Right renal cortex interstitium (tissue), 3 donors: ENCODE results near the gene KRTAP23-1. TPM values are rescaled to one million over a fixed set of nuclear protein-coding genes. Genes with fewer than 3 reads are reported as not detected.

ENCODE experiments used
- DNase-seq, 3 donors: peaks; one replicate each; pipeline ENCODE4 v3.0.0-alpha.2; 2013; ENCODE audit warnings: low read depth in 3 of 3, low spot score in 2 of 3
- polyA plus RNA-seq, 3 donors: library from polyadenylated mRNA; unstranded; fragments of 120-200 nt; gene quantifications; one replicate each; pipeline ENCODE4 v1.2.1, GENCODE V29; 2013; ENCODE audit not compliant: insufficient read length in 3 of 3

The KRTAP23-1 gene, protein sequence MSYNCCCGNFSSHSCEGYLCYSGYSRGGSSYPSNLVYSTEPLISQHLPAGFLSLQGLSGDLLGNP
- not detected for polyA plus RNA-seq

GRCh38 chr21:30348506-30348905 lies at the start of gene KRTAP23-1:
Gene KRTAP23-1, minus strand, starts transcription at chr21:30348606. Its CDS starts 0 bp downstream, at chr21:30348606.
- DNase-seq = no peak

DNA sequence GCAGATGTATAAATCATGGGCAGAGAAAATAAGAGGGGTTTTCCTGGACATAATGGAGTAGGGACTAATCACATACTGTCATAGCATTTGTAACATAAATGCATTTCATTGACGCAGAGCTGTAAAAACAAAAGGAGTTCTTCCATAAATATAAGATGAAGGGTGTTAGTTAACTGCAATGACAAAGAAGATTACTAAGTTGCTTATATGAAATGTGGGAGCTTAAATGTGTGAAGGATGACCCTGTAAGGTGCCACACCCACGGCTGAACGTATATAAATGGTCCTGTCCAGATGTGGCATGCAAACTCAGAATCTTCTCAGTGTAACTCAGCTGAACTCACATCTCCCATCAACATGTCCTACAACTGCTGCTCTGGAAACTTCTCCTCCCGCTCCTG lies 47.3 kb upstream of the KRTAP23-1 start, which contains the start of gene KRTAP13-1:
Gene KRTAP13-1 (plus strand): TSS at position 301 of the 400 bp plus-strand sequence. CDS start 56 bp downstream, at position 357.
- no peak for DNase-seq

GRCh38 chr21:30391492-30392025 lies 43.2 kb upstream of the KRTAP23-1 start:
- DNase-seq = no peak

GRCh38 chr21:30382201-30382600 lies 33.8 kb upstream of the KRTAP23-1 start:
- no peak for DNase-seq

DNA sequence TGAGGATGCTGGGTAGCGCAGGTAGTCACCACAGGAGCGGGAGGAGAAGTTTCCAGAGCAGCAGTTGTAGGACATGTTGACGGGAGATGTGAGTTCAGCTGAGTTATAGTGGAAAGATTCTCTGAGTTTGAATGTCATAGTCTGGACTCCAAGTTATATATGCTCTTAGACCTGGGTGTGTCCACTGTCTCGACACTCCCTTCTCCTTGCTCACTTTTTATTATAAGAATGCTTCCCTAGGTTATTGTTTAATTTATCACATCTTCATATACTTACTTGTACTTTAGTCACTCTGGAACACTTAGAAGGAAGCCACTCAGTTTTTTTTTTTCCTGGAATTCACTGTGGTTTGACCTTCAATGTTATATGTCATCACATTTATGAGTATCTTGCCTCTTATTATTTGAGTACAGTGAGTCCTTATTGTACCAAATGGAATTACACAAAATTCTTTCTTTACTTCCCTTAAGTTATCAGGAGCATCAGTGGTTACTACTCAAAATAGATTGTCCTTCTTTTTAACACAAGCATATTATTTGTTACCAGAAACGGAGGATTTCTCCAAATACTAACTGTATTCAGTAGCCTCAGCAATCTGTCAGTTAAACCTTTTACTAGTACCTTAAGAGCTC lies 23.8 kb upstream of the KRTAP23-1 start, which contains the start of gene KRTAP13-2:
Gene KRTAP13-2 (minus strand): TSS at position 133 of the 632 bp plus-strand sequence. CDS start 58 bp downstream, at position 75.
- DNase-seq = no peak

GRCh38 chr21:30355906-30356305 lies 7.5 kb upstream of the KRTAP23-1 start:
- DNase-seq = no peak

DNA sequence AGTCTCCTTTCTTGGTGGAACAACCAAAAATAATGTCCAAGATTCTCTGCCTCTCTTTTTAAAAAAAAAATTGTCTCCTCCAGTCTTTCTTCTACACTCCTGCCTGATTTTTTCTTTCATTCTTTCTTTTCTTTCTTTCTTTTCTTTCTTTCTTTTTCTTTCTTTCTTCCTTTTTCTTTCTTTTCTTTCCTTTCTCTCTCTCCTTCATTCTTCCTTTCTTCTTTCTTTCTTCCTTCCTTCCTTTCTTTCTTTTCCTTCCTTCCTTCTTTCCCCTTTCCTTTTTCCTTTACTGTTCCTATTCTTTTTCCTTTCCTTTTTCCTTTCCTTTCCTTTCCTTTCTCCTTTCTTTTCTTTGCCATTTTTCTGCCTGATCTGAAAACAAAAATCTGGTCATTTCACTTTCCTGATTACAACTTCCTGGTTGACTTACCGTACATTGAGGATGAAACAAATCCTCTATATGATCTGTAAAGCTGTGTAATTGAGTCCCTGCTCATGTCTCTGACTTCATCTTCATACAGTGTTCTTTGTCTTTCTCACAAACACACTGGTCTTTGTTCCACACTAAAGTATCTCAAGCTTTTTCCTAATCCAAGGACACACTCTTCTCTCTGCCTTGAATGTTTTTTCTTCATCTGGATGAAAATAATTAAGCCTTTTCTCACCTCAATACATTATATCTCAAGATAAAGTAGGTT lies 6.1 kb upstream of the KRTAP23-1 start:
- DNase-seq = no peak

- DNase-seq = no peak
These were observed 3.1 kb upstream of the KRTAP23-1 start for GRCh38 chr21:30351534-30351933.

DNA sequence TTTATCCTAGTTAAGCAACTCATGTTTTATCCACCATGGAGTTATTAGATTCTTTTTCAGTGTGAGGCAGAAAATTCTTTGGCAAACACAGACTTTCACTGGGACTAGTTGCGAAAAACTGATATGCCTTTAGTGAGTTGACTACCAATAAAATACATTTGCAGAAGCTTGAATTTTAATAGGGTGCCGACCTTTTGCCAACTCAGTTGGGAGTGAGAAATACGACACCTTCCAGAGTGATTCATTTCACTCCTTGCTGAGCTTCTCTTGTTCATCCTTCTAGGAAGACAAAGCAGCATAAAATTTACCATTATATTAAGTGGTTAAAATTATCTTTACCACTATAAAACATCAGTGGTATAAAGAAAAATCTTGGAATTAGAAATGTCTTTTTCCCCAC lies 1.2 kb upstream of the KRTAP23-1 start:
- no peak for DNase-seq

- DNase-seq = no peak
These were observed 3.4 kb downstream of the KRTAP23-1 start for GRCh38 chr21:30345014-30345413.

DNA sequence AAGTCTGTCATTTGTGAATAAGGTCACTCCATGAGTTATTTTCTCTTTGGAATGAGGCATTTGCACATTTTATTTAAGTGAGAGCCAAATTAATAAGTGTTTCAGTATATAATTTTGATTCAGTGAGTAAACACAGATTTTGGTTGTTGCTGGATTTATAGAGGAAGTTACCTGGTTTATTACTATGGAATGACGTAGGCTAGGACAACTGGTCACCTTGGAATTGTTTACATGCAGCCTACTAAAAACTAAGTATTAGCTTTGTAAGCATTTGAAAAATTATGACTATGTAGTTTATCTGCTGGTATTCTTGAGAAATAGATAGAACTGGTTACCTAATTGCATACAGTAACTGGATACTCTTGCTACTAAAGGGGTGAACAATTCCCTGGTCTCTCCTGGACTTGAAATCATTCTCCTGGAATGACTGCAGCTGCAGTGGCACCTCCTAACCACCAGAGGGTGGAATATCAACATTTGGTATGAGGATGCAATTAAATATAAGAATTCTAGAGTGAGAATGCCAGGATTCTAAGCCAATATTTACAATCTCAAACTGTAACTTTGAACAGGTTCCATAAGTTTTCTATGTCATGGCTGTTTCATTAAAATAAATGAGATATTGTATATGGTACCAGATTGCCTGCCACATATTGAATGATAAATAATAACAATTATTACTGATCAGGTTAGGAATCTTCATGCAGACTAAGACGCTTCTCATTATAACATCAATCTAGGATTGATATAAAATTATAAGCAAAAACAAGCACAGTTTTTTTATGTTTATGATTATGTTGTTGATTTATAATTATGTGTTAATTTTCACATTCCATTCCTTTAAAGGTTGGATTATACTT lies 7.5 kb downstream of the KRTAP23-1 start:
- DNase-seq = peak; percentile 10 to 21 (median 21)

GRCh38 chr21:30338717-30339116 lies 9.7 kb downstream of the KRTAP23-1 start:
- no peak for DNase-seq

DNA sequence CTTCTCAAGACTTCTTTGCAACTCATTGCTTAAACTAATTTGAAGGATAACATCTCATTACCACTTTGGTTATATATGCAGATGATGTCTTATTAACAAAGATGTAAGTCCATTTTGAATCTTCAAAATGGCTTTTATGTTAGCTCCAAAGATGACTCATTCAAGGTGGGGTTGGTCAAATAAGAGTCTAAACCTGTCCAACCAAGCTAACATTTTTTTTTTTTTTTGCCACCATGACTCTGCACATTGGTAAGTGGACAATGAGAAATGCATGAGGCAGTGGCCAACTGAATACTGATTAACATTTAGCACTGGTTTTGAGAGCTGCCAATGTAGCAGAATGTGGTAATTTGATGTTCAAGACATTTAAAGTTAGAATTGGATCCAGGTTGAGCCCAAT lies 10.6 kb downstream of the KRTAP23-1 start:
- DNase-seq = no peak

DNA sequence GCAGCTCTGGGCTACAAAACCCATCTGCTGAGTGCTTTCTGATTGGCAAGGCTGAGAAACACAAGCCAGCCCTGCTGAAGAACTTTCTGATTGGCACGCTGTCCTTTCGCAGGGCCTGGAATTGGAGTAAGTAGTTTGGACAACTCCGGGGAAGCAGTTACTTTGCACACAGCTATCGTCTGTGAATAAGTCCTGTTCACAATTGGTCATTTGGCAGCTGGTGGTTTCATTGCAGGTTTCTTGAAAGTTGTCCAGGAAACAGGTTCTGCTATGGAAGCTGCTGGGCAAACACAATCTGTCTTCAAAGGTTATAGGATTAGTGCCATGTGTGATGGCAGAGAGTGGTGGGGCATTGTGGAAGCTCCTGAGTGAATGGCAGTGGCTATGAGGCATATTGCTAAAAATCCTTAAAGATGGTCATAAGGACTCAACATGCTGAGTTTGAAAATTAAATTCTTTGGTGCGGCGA lies 11.1 kb downstream of the KRTAP23-1 start, which contains the start of gene KRTAP27-1:
Gene KRTAP27-1 (minus strand): TSS at position 419 of the 469 bp plus-strand sequence. CDS start 26 bp downstream, at position 393.
- no peak for DNase-seq

- DNase-seq = no peak
These were observed 11.8 kb downstream of the KRTAP23-1 start for GRCh38 chr21:30336596-30336995.

GRCh38 chr21:30333736-30334135 lies 14.7 kb downstream of the KRTAP23-1 start:
- no peak for DNase-seq

DNA sequence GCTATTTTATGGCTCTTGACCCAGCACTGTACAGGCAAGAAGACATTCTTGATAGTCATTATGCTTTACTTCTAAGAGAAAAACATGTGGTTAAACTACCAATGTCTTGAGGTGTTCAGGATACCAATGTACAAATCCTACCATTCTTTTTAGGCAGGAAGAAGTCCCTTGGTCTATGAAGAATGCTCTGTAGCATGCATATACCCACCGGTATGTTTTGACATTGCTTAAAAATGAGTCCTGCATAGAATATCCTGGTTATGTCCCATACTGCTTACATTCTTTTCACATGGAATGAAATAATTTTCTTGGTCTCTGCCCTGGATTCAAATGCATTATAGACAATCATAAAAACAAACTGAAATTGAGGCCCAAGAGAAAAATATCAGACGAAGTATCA lies 15.7 kb downstream of the KRTAP23-1 start:
- no peak for DNase-seq

GRCh38 chr21:30329203-30329875 lies 19.1 kb downstream of the KRTAP23-1 start:
- DNase-seq = no peak

GRCh38 chr21:30326390-30326789 lies 22.0 kb downstream of the KRTAP23-1 start:
- no peak for DNase-seq

GRCh38 chr21:30320215-30320614 lies 28.2 kb downstream of the KRTAP23-1 start, which contains the start of gene KRTAP26-1:
Gene KRTAP26-1, minus strand, starts transcription at chr21:30320315. Its CDS starts 280 bp downstream, at chr21:30320035.
- no peak for DNase-seq
